Sigmoid colon (tissue), 7 donors: ENCODE data around the gene CTRB1. TPM values are rescaled to one million over a fixed set of nuclear protein-coding genes. Genes with fewer than 3 reads are reported as not detected.
"Not testable (repeated sequence)": the region's sequence is repeated elsewhere in the genome, so short reads cannot be mapped to it uniquely, and the experiment has no call there.

ENCODE experiments used
- DNase-seq: peaks from one replicate; pipeline ENCODE4 v3.0.0-alpha.2; 2019
- H3K27ac ChIP-seq, 4 donors: fragments of 200-600 bp; sonication (generic); one replicate each; pipeline ENCODE4 v1.5.1; 2016 to 2019; ENCODE audit warnings: mild to moderate bottlenecking in 1 of 4
- H3K27me3 ChIP-seq, 3 donors: fragments of 200-600 bp; sonication (generic); one replicate each; pipeline ENCODE4 v1.5.1; 2019; ENCODE audit warnings: mild to moderate bottlenecking in 1 of 3
- H3K36me3 ChIP-seq, 4 donors: fragments of 200-600 bp; sonication (generic); one replicate each; pipeline ENCODE4 v1.5.1; 2016 to 2019
- H3K4me1 ChIP-seq, 4 donors: fragments of 200-600 bp; sonication (generic); one replicate each; pipeline ENCODE4 v1.5.1; 2017 to 2019
- H3K4me3 ChIP-seq, 4 donors: fragments of 200-600 bp; sonication (generic); one replicate each; pipeline ENCODE4 v1.5.1; 2017 to 2019; ENCODE audit warnings: mild to moderate bottlenecking in 2 of 4, moderate library complexity in 1 of 4
- H3K9me3 ChIP-seq, 4 donors: fragments of 200-600 bp in 3 of 4; sonication (generic) in 3 of 4; one replicate each; pipeline versions ENCODE4 v1.5.1 to v1.6.1; 2013 to 2019
- EP300 ChIP-seq, 4 donors: sonication (generic); formaldehyde crosslinking; IDR thresholded peaks; one replicate each; pipeline ENCODE4 v1.6.1; 2017; ENCODE audit warnings: antibody characterized with exemption in 4 of 4
- POLR2A ChIP-seq, 2 donors: fragments of 450-650 bp; IDR thresholded peaks; one replicate each; pipeline ENCODE4 v1.6.1; 2016; ENCODE audit warnings: antibody characterized with exemption in 2 of 2, mild to moderate bottlenecking in 2 of 2, moderate library complexity in 2 of 2
- POLR2AphosphoS5 ChIP-seq, 4 donors: sonication (generic); formaldehyde crosslinking; IDR thresholded peaks; one replicate each; pipeline ENCODE4 v1.6.1; 2017; ENCODE audit warnings: antibody characterized with exemption in 4 of 4
- WGBS, 2 donors: extraction: QIAGEN DNeasy Blood & Tissue Kit; methylation state at CpG; one replicate each; pipeline ENCODE4 v1.1.7; 2013; 5-methylcytosine and 5-hydroxymethylcytosine counted together
- intact Hi-C: fragments of 100-400 bp; cut with DNase I; formaldehyde crosslinking; loops from one replicate; pipeline ENCODE4 v1.15.1; 2023
- polyA plus RNA-seq, 3 donors: library from polyadenylated mRNA; stranded (reverse); fragments of 200-250 nt; gene quantifications; one replicate each; pipeline ENCODE4 v1.2.3, GENCODE V29; 2013
- total RNA-seq, 4 donors: library from RNA; depleted of rRNA; stranded (reverse); fragments of >200 nt; gene quantifications; one replicate each; pipeline ENCODE4 v1.1.0, GENCODE V29; 2016
- TF ChIP-seq, protein P1 (sequence below), 4 experiments: fragments of 450-650 bp in 3 of 4; fragments of 200-600 bp in 1 of 4; IDR thresholded peaks; one replicate each; pipeline ENCODE4 v1.5.1; 2016 to 2019; ENCODE audit warnings: antibody characterized with exemption in 4 of 4, mild to moderate bottlenecking in 3 of 4, moderate library complexity in 2 of 4
- donor health status: healthy with polysubstance abuse.
- donor health status: Bipolar disorder and iron deficiency.
- donor health status: healthy.

CTRB1 gene
- total and polyA plus RNA-seq, 7 donors: 0.48 to 16.8 TPM; not detected in 5

GRCh38 chr16:75209944-75210343 is 8.8 kb upstream of the CTRB1 start:
- Histone ChIP-seq H3K36me3 (no peaks in the 10 kb centered on the region), H3K9me3 (no peaks in the 10 kb centered on the region), H3K27me3 (no peaks in the 10 kb centered on the region), H3K4me1 (no peaks in the 10 kb centered on the region), H3K4me3 (no peak overlapping the region), H3K27ac (no peak overlapping the region)
- WGBS, 2 donors: 79 to 85% methylated on average over 5 of the region's 5 CpGs
- no peak for DNase-seq
- intact Hi-C loops: no loop called here
- TF ChIP-seq EP300 (IDR thresholded peaks at IDR 0.05): no peak
- TF ChIP-seq, protein P1, sequence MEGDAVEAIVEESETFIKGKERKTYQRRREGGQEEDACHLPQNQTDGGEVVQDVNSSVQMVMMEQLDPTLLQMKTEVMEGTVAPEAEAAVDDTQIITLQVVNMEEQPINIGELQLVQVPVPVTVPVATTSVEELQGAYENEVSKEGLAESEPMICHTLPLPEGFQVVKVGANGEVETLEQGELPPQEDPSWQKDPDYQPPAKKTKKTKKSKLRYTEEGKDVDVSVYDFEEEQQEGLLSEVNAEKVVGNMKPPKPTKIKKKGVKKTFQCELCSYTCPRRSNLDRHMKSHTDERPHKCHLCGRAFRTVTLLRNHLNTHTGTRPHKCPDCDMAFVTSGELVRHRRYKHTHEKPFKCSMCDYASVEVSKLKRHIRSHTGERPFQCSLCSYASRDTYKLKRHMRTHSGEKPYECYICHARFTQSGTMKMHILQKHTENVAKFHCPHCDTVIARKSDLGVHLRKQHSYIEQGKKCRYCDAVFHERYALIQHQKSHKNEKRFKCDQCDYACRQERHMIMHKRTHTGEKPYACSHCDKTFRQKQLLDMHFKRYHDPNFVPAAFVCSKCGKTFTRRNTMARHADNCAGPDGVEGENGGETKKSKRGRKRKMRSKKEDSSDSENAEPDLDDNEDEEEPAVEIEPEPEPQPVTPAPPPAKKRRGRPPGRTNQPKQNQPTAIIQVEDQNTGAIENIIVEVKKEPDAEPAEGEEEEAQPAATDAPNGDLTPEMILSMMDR (IDR thresholded peaks at IDR 0.05): no peak
- no peak for TF ChIP-seq POLR2A (IDR thresholded peaks at IDR 0.05)
- no peak for TF ChIP-seq POLR2AphosphoS5 (IDR thresholded peaks at IDR 0.05)

DNA sequence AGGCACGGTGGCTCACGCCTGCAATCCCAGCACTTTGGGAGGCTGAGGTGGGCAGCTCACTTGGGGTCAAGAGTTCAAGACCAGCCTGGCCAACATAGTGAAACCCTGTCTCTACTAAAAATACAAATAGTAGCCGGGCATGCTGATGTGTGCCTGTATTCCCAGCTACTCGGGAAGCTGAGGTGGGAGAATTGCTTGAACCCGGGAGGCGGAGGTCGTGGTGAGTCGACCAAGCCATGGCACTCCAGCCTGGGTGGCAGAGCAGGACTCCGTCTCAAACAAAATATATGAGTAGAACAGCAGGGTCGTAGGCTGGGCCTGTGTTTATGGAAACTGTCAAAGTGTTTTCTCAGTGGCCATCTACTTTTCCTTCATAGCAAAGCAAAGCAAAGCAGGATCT is 7.5 kb upstream of the CTRB1 start:
- DNase-seq, H3K36me3 ChIP-seq, H3K4me3 ChIP-seq, H3K4me1 ChIP-seq, H3K9me3 ChIP-seq, intact Hi-C loops, H3K27ac ChIP-seq, H3K27me3 ChIP-seq: not testable (repeated sequence)
- 86 to 87% methylated on average over 10 of the region's 10 CpGs for WGBS, 2 donors

GRCh38 chr16:75216127-75216526 is 2.7 kb upstream of the CTRB1 start:
- WGBS, 2 donors: 88 to 97% methylated on average over 2 of the region's 2 CpGs
- no peaks in the 10 kb centered on the region for H3K9me3 ChIP-seq
- H3K4me3 ChIP-seq: no peak overlapping the region
- TF ChIP-seq POLR2A (IDR thresholded peaks at IDR 0.05) (no peak), EP300 (IDR thresholded peaks at IDR 0.05) (no peak), POLR2AphosphoS5 (IDR thresholded peaks at IDR 0.05) (no peak)
- TF ChIP-seq, protein P1 (IDR thresholded peaks at IDR 0.05): no peak
- H3K27ac ChIP-seq: no peak overlapping the region
- no peaks in the 10 kb centered on the region for H3K27me3 ChIP-seq
- H3K4me1 ChIP-seq: no peaks in the 10 kb centered on the region
- H3K36me3 ChIP-seq: no peaks in the 10 kb centered on the region
- intact Hi-C loops: no loop called here
- DNase-seq: no peak

DNA sequence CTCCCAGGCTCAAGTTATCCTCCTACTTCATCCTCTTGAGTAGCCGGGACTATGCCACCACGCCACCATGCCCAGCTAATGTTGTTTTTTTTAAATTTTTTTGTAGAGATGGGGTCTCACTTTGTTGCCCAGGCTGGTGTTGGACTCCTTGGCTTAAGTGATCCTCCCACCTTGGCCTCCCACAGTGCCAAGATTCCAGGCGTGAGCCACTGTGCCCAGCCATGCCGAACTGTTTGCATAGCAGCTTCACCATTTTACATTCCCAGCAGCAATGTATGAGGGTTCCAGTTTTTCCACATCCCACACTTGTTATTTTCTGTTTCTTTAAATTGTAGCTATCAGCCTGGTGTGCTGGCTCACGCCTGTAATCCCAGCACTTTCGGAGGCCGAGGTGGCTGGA is 2.2 kb upstream of the CTRB1 start:
- H3K36me3 ChIP-seq: no peaks in the 10 kb centered on the region
- no peaks in the 10 kb centered on the region for H3K4me1 ChIP-seq
- no peak for DNase-seq
- WGBS, 2 donors: 87 to 94% methylated on average over 7 of the region's 7 CpGs
- H3K9me3 ChIP-seq: no peaks in the 10 kb centered on the region
- H3K27ac ChIP-seq: no peak overlapping the region
- no peak overlapping the region for H3K4me3 ChIP-seq
- no peaks in the 10 kb centered on the region for H3K27me3 ChIP-seq
- intact Hi-C loops: no loop called here
- TF ChIP-seq POLR2A (IDR thresholded peaks at IDR 0.05) (no peak), POLR2AphosphoS5 (IDR thresholded peaks at IDR 0.05) (no peak), EP300 (IDR thresholded peaks at IDR 0.05) (no peak)
- TF ChIP-seq, protein P1 (IDR thresholded peaks at IDR 0.05): no peak

GRCh38 chr16:75217389-75217851 is 1.4 kb upstream of the CTRB1 start:
- intact Hi-C loops: no loop called here
- DNase-seq: no peak
- no peaks in the 10 kb centered on the region for H3K36me3 ChIP-seq
- H3K4me3 ChIP-seq: no peak overlapping the region
- H3K27me3 ChIP-seq: no peaks in the 10 kb centered on the region
- H3K9me3 ChIP-seq: no peaks in the 10 kb centered on the region
- TF ChIP-seq, protein P1 (IDR thresholded peaks at IDR 0.05): no peak
- TF ChIP-seq POLR2A (IDR thresholded peaks at IDR 0.05) (no peak), EP300 (IDR thresholded peaks at IDR 0.05) (no peak), POLR2AphosphoS5 (IDR thresholded peaks at IDR 0.05) (no peak)
- WGBS, 2 donors: 85 to 90% methylated on average over 11 of the region's 11 CpGs
- H3K4me1 ChIP-seq: no peaks in the 10 kb centered on the region
- no peak overlapping the region for H3K27ac ChIP-seq
